ENCODE measurements around the gene ALG13.
"Not testable (repeated sequence)": the region's sequence is repeated elsewhere in the genome, so short reads cannot be mapped to it uniquely, and the experiment has no call there.

ALG13 gene

GRCh38 chrX:111743316-111743715 is 62.3 kb downstream of the ALG13 start:
- DNase-seq (ENCODE audit: low read depth, low spot score): no peak
- H3K27ac ChIP-seq: no peak overlapping the region

GRCh38 chrX:111756486-111756885 is 75.5 kb downstream of the ALG13 start:
- DNase-seq (ENCODE audit: low read depth, low spot score): no peak
- H3K27ac ChIP-seq: no peak overlapping the region

GRCh38 chrX:111759686-111760085 is 78.7 kb downstream of the ALG13 start:
- no peak overlapping the region for H3K27ac ChIP-seq
- DNase-seq (ENCODE audit: low read depth, low spot score): no peak

GRCh38 chrX:111761578-111762135 is 80.7 kb downstream of the ALG13 start:
- no peak overlapping the region for H3K27ac ChIP-seq
- no peak for DNase-seq (ENCODE audit: low read depth, low spot score)

GRCh38 chrX:111778591-111778990 is 97.6 kb downstream of the ALG13 start:
- H3K27ac ChIP-seq: no peak overlapping the region
- DNase-seq (ENCODE audit: low read depth, low spot score): no peak

- no peak for DNase-seq (ENCODE audit: low read depth, low spot score)
Observed at GRCh38 chrX:111779582-111779981, 98.6 kb downstream of the ALG13 start.

GRCh38 chrX:111784667-111785066 is 103.7 kb downstream of the ALG13 start:
- H3K27ac ChIP-seq: no peak overlapping the region
- no peak for DNase-seq (ENCODE audit: low read depth, low spot score)

More at GRCh38 chrX:111779582-111779981, 98.6 kb downstream of the ALG13 start:
- no peak overlapping the region for H3K27ac ChIP-seq

- H3K27ac ChIP-seq; DNase-seq (ENCODE audit: low read depth, low spot score): not testable (repeated sequence)
Observed at GRCh38 chrX:111790054-111790453, 109.1 kb downstream of the ALG13 start.

Data from epithelial cell of prostate (primary cell).